ENCODE results near the gene PSG5.
"Not testable (repeated sequence)": the region's sequence is repeated elsewhere in the genome, so short reads cannot be mapped to it uniquely, and the experiment has no call there.

Gene PSG5

GRCh38 chr19:43198686-43199419 is 12.5 kb upstream of the PSG5 start:
- H3K27me3 Mint-ChIP-seq, H3K4me1 Mint-ChIP-seq, H3K36me3 Mint-ChIP-seq, H3K27ac Mint-ChIP-seq, ATAC-seq, H3K9me3 Mint-ChIP-seq, H3K4me3 Mint-ChIP-seq: not testable (repeated sequence)

GRCh38 chr19:43197666-43198397 is 11.5 kb upstream of the PSG5 start:
- not testable (repeated sequence) for H3K9me3 Mint-ChIP-seq, ATAC-seq, H3K27ac Mint-ChIP-seq

GRCh38 chr19:43194397-43194796 is 8.1 kb upstream of the PSG5 start:
- not testable (repeated sequence) for H3K27ac Mint-ChIP-seq, ATAC-seq, H3K9me3 Mint-ChIP-seq, H3K4me1 Mint-ChIP-seq, H3K36me3 Mint-ChIP-seq, H3K27me3 Mint-ChIP-seq, H3K4me3 Mint-ChIP-seq

More at GRCh38 chr19:43197666-43198397, 11.5 kb upstream of the PSG5 start:
- H3K4me1 Mint-ChIP-seq, H3K36me3 Mint-ChIP-seq, H3K27me3 Mint-ChIP-seq, H3K4me3 Mint-ChIP-seq: not testable (repeated sequence)

- not testable (repeated sequence) for H3K4me1 Mint-ChIP-seq, H3K36me3 Mint-ChIP-seq, H3K9me3 Mint-ChIP-seq, H3K27me3 Mint-ChIP-seq, H3K27ac Mint-ChIP-seq, ATAC-seq, H3K4me3 Mint-ChIP-seq
Observed at GRCh38 chr19:43192381-43193155, 6.2 kb upstream of the PSG5 start.

- H3K36me3 Mint-ChIP-seq, ATAC-seq, H3K4me1 Mint-ChIP-seq, H3K9me3 Mint-ChIP-seq, H3K4me3 Mint-ChIP-seq, H3K27ac Mint-ChIP-seq: not testable (repeated sequence)
- peaks cover 24% of the 10 kb centered on the region for H3K27me3 Mint-ChIP-seq
Observed at GRCh38 chr19:43188092-43188491, 1.8 kb upstream of the PSG5 start.

GRCh38 chr19:43181869-43182771 is 4.2 kb downstream of the PSG5 start:
- H3K9me3 Mint-ChIP-seq, H3K27ac Mint-ChIP-seq, H3K4me1 Mint-ChIP-seq, ATAC-seq, H3K36me3 Mint-ChIP-seq, H3K4me3 Mint-ChIP-seq: not testable (repeated sequence)
- peaks cover 14% of the 10 kb centered on the region for H3K27me3 Mint-ChIP-seq

GRCh38 chr19:43179569-43180147 is 6.7 kb downstream of the PSG5 start:
- ATAC-seq, H3K9me3 Mint-ChIP-seq, H3K27ac Mint-ChIP-seq, H3K4me1 Mint-ChIP-seq, H3K36me3 Mint-ChIP-seq, H3K4me3 Mint-ChIP-seq, H3K27me3 Mint-ChIP-seq: not testable (repeated sequence)

- H3K27ac Mint-ChIP-seq, ATAC-seq, H3K27me3 Mint-ChIP-seq, H3K9me3 Mint-ChIP-seq, H3K4me1 Mint-ChIP-seq, H3K4me3 Mint-ChIP-seq, H3K36me3 Mint-ChIP-seq: not testable (repeated sequence)
Observed at GRCh38 chr19:43178577-43178976, 7.8 kb downstream of the PSG5 start.

DNA sequence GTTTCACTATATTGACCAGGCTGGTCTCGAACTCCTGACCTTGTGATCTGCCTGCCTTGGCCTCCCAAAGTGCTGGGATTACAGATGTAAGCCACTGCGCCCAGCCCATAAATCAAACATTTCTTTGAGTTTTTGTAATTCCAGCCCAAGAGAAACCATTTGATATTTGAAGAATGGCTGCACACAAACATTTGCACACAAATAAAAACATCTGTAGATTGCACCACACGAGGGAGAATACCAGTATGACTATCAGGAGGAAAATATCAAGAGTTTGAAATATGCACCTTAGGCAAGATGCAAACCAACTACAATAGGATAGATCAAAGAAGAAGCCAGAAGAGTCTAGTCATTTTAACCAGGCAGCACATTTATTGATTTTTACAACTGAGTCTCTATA is 20.4 kb downstream of the PSG5 start:
- not testable (repeated sequence) for ATAC-seq, H3K27ac Mint-ChIP-seq, H3K9me3 Mint-ChIP-seq, H3K4me1 Mint-ChIP-seq, H3K4me3 Mint-ChIP-seq, H3K36me3 Mint-ChIP-seq
- peaks cover 30% of the 10 kb centered on the region for H3K27me3 Mint-ChIP-seq

- peaks cover 23% of the 10 kb centered on the region for H3K27me3 Mint-ChIP-seq
- H3K4me1 Mint-ChIP-seq, H3K36me3 Mint-ChIP-seq, H3K4me3 Mint-ChIP-seq, H3K9me3 Mint-ChIP-seq, H3K27ac Mint-ChIP-seq, ATAC-seq: not testable (repeated sequence)
Observed at GRCh38 chr19:43163135-43163534, 23.2 kb downstream of the PSG5 start.

GRCh38 chr19:43162261-43162660 is 24.1 kb downstream of the PSG5 start:
- not testable (repeated sequence) for H3K9me3 Mint-ChIP-seq, ATAC-seq, H3K27ac Mint-ChIP-seq, H3K4me3 Mint-ChIP-seq, H3K36me3 Mint-ChIP-seq, H3K4me1 Mint-ChIP-seq
- peaks cover 23% of the 10 kb centered on the region for H3K27me3 Mint-ChIP-seq

GRCh38 chr19:43152214-43152613 is 34.1 kb downstream of the PSG5 start:
- ATAC-seq = no peak
- no peaks in the 10 kb centered on the region for H3K36me3 Mint-ChIP-seq
- H3K27ac Mint-ChIP-seq = no peak overlapping the region
- H3K4me1 Mint-ChIP-seq = no peaks in the 10 kb centered on the region
- H3K9me3 Mint-ChIP-seq = peaks cover 23% of the 10 kb centered on the region
- H3K27me3 Mint-ChIP-seq = no peaks in the 10 kb centered on the region
- no peak overlapping the region for H3K4me3 Mint-ChIP-seq

- not testable (repeated sequence) for H3K4me3 Mint-ChIP-seq, H3K4me1 Mint-ChIP-seq, H3K27ac Mint-ChIP-seq, H3K36me3 Mint-ChIP-seq, ATAC-seq
- peaks cover 19% of the 10 kb centered on the region for H3K9me3 Mint-ChIP-seq
- peaks cover 17% of the 10 kb centered on the region for H3K27me3 Mint-ChIP-seq
Observed at GRCh38 chr19:43149788-43150187, 36.5 kb downstream of the PSG5 start.

DNA sequence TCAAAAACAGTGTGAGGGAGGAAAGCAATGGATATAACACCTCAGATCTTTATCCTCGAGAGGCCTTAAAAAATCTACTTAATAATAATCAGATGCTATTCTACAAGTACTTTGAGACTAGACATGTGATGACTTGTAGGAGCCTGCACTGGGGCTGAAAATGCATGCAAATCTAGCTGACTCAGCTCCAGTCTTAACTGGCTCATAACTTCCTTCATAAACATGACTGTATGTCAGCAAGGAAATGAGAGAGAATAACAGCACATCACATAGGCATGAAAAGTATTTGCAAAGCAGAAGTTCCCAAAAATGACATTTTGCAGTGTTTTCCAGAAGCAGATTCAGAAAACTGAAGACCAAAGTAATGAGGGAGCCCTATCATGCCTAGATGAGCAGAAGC is 38.1 kb downstream of the PSG5 start:
- Mint-ChIP-seq H3K27me3 (peaks cover 17% of the 10 kb centered on the region), H3K9me3 (peaks cover 14% of the 10 kb centered on the region), H3K27ac (no peak overlapping the region), H3K36me3 (no peaks in the 10 kb centered on the region), H3K4me1 (no peaks in the 10 kb centered on the region), H3K4me3 (no peak overlapping the region)
- no peak for ATAC-seq
